ENCODE data around the gene HDAC2.

DNA sequence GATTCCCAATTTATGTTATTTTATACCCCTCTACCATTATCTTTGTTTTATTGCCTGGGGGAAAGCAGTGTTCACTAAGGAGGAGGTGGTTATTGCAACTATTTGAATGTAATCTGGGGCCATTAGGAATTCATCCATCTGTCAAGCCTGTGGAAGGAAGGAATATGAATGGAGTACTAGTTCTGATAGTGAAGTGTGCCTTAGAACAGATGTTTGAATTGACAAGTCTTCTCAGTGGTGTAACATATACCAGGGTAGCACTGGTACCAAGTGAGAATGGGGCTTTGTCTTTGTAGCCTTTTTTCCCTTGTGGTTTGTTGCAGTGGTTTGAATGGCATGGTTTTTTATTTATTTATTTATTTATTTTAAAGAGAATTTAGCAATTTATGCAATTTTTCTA, 27.9 kb upstream of the HDAC2 start:
- TF ChIP-seq, protein P1, sequence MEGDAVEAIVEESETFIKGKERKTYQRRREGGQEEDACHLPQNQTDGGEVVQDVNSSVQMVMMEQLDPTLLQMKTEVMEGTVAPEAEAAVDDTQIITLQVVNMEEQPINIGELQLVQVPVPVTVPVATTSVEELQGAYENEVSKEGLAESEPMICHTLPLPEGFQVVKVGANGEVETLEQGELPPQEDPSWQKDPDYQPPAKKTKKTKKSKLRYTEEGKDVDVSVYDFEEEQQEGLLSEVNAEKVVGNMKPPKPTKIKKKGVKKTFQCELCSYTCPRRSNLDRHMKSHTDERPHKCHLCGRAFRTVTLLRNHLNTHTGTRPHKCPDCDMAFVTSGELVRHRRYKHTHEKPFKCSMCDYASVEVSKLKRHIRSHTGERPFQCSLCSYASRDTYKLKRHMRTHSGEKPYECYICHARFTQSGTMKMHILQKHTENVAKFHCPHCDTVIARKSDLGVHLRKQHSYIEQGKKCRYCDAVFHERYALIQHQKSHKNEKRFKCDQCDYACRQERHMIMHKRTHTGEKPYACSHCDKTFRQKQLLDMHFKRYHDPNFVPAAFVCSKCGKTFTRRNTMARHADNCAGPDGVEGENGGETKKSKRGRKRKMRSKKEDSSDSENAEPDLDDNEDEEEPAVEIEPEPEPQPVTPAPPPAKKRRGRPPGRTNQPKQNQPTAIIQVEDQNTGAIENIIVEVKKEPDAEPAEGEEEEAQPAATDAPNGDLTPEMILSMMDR (IDR thresholded peaks at IDR 0.05): no peak
- TF ChIP-seq POLR2A (IDR thresholded peaks at IDR 0.05): no peak

Measured in thyroid gland (tissue), 4 donors.